CD14-positive monocyte (primary cell): ENCODE measurements around the gene C22orf15. TPM values are rescaled to one million over a fixed set of nuclear protein-coding genes. Genes with fewer than 3 reads are reported as not detected.
A peak's percentile ranks its signal among the peaks of the same experiment; 100 is the strongest.

Experiments used
- DNase-seq, 3 donors: peaks; one replicate each; pipeline ENCODE4 v3.0.0-alpha.2; 2011 to 2022
- H2AFZ ChIP-seq: 2 replicates; pipeline ENCODE4 v1.6.0; 2012; ENCODE audit warnings: mild to moderate bottlenecking, low read depth, low read length, inconsistent platforms; ENCODE audit not compliant: insufficient read depth, poor library complexity, severe bottlenecking
- H3K27ac ChIP-seq, 2 donors: 1 replicate in 1 of 2; 2 replicates in 1 of 2; pipeline ENCODE4 v1.5.1; 2012 to 2013; ENCODE audit warnings: low read length in 2 of 2, control low read depth in 1 of 2, inconsistent platforms in 1 of 2, low read depth in 1 of 2, mild to moderate bottlenecking in 1 of 2
- H3K27me3 ChIP-seq, 2 donors: one replicate each; pipeline versions ENCODE4 v1.6.0 to v1.6.1; 2011 to 2013; ENCODE audit warnings: low read length in 2 of 2; ENCODE audit not compliant: control insufficient read depth in 2 of 2, insufficient read depth in 2 of 2
- H3K36me3 ChIP-seq, 2 donors: replicated peaks in 1 of 2; 1 replicate in 1 of 2; 2 replicates in 1 of 2; pipeline versions ENCODE4 v1.5.1 to v1.6.1; 2012 to 2013; ENCODE audit warnings: low read length in 2 of 2, control low read depth in 1 of 2, inconsistent platforms in 1 of 2, mild to moderate bottlenecking in 1 of 2; ENCODE audit not compliant: insufficient read depth in 2 of 2, control insufficient read depth in 1 of 2
- H3K4me1 ChIP-seq, 2 donors: 1 replicate in 1 of 2; 2 replicates in 1 of 2; pipeline versions ENCODE4 v1.5.1 to v1.6.1; 2012 to 2013; ENCODE audit warnings: low read length in 2 of 2, control low read depth in 1 of 2, inconsistent platforms in 1 of 2, mild to moderate bottlenecking in 1 of 2, moderate library complexity in 1 of 2; ENCODE audit not compliant: insufficient read depth in 2 of 2, control insufficient read depth in 1 of 2
- H3K4me2 ChIP-seq: replicated peaks from 2 replicates; pipeline ENCODE3; 2012; ENCODE audit warnings: low read length, moderate library complexity, mild to moderate bottlenecking; ENCODE audit not compliant: poor library complexity, severe bottlenecking; ENCODE audit errors: extremely low read depth
- H3K4me3 ChIP-seq, 3 experiments: fragments of 200-600 bp in 1 of 3; sonication (generic) in 1 of 3; replicated peaks in 1 of 3; 1 replicate in 2 of 3; 2 replicates in 1 of 3; pipeline ENCODE4 v1.5.1; 2011 to 2013; ENCODE audit warnings: low read length in 3 of 3, mild to moderate bottlenecking in 3 of 3, control low read depth in 2 of 3, low read depth in 2 of 3, inconsistent platforms in 1 of 3, moderate library complexity in 1 of 3
- H3K79me2 ChIP-seq: 2 replicates; pipeline ENCODE4 v1.6.0; 2012; ENCODE audit warnings: mild to moderate bottlenecking, control low read depth, inconsistent platforms, low read length, moderate library complexity; ENCODE audit not compliant: insufficient read depth
- H3K9ac ChIP-seq: 2 replicates; pipeline ENCODE4 v1.6.0; 2017; ENCODE audit warnings: low read length, mild to moderate bottlenecking; ENCODE audit not compliant: insufficient read depth, poor library complexity, severe bottlenecking
- H3K9me3 ChIP-seq, 2 donors: replicated peaks in 1 of 2; 1 replicate in 1 of 2; 2 replicates in 1 of 2; pipeline versions ENCODE4 v1.5.1 to v1.6.1; 2012 to 2013; ENCODE audit warnings: low read length in 2 of 2, control low read depth in 1 of 2; ENCODE audit not compliant: control insufficient read depth in 1 of 2, insufficient read depth in 1 of 2
- H4K20me1 ChIP-seq: 2 replicates; pipeline ENCODE4 v1.6.0; 2012; ENCODE audit warnings: mild to moderate bottlenecking, low read length, control low read depth, moderate library complexity; ENCODE audit not compliant: insufficient read depth
- H3K27ac Mint-ChIP-seq, 7 donors: one replicate each; pipeline ENCODE4 v1.8.0; 2020; ENCODE audit warnings: mild to moderate bottlenecking in 7 of 7, mixed read lengths in 7 of 7, moderate library complexity in 6 of 7, inconsistent platforms in 2 of 7
- H3K27me3 Mint-ChIP-seq, 3 donors: one replicate each; pipeline ENCODE4 v1.8.0; 2021 to 2022; ENCODE audit warnings: low read depth in 3 of 3, mild to moderate bottlenecking in 3 of 3, mixed read lengths in 3 of 3, moderate library complexity in 3 of 3, inconsistent platforms in 1 of 3
- H3K36me3 Mint-ChIP-seq, 2 donors: one replicate each; pipeline ENCODE4 v1.8.0; 2020; ENCODE audit warnings: mixed read lengths in 2 of 2, inconsistent platforms in 1 of 2, mild to moderate bottlenecking in 1 of 2
- H3K4me1 Mint-ChIP-seq: one replicate; pipeline ENCODE4 v1.8.0; 2020; ENCODE audit warnings: mild to moderate bottlenecking, mixed read lengths
- H3K4me3 Mint-ChIP-seq, 2 donors: one replicate each; pipeline ENCODE4 v1.8.0; 2020; ENCODE audit warnings: mild to moderate bottlenecking in 2 of 2, mixed read lengths in 2 of 2, moderate library complexity in 1 of 2
- H3K9me3 Mint-ChIP-seq, 7 donors: one replicate each; pipeline ENCODE4 v1.8.0; 2020 to 2022; ENCODE audit warnings: mixed read lengths in 7 of 7, mild to moderate bottlenecking in 6 of 7, moderate library complexity in 6 of 7, inconsistent platforms in 2 of 7
- WGBS: methylation state at CpG from one replicate; pipeline ENCODE4 v1.1.5; 2013; ENCODE audit warnings: missing lambda C conversion rate; ENCODE audit not compliant: insufficient coverage; 5-methylcytosine and 5-hydroxymethylcytosine counted together
- intact Hi-C, 2 donors: fragments of 100-400 bp; cut with micrococcal nuclease; formaldehyde crosslinking; loops; one replicate each; pipeline versions ENCODE4 v1.15.0 to v1.15.1; 2023
- polyA plus RNA-seq, 3 donors: library from polyadenylated mRNA; depleted of rRNA in 1 of 3; unstranded in 2 of 3; stranded (reverse) in 1 of 3; fragments of 300-500 nt in 2 of 3; fragments of >200 nt in 1 of 3; fragmentation: Illumina TruSeq in 2 of 3; gene quantifications; 1 replicate in 2 of 3; 2 replicates in 1 of 3; pipeline ENCODE4 v1.2.3, GENCODE V29; 2012 to 2021
- TF ChIP-seq, protein P1 (sequence below): fragments of 200-600 bp; IDR thresholded peaks from one replicate; pipeline ENCODE4 v1.8.0; 2022; ENCODE audit warnings: antibody characterized with exemption, mild to moderate bottlenecking

The C22orf15 gene
- polyA plus RNA-seq, 3 donors, result 0.29 TPM; not detected in 2

- Histone ChIP-seq H4K20me1 (no peaks in the 10 kb centered on the region), H3K4me1 (peaks cover 16 to 25% of the 10 kb centered on the region in 2 donors), H3K4me3 (peak within 1 kb of the TSS in 2 of 3 experiments; percentile 12 to 56), H3K27me3 (peaks cover 7 to 23% of the 10 kb centered on the region in 2 donors), H3K4me2 (peak within 1 kb of the TSS; percentile 79), H3K9ac (no peak within 1 kb of the TSS), H2AFZ (peak within 1 kb of the TSS; percentile 59), H3K27ac (no peak within 1 kb of the TSS), H3K79me2 (peaks cover 3% of the 10 kb centered on the region), H3K9me3 (no peaks in the 10 kb centered on the region), H3K36me3 (no peaks in the 10 kb centered on the region)
- peaks cover 0 to 6% (median 3%) of the 10 kb centered on the region in 7 donors for H3K9me3 Mint-ChIP-seq
- peak in 1 of 3 donors; percentile 22 for DNase-seq
- intact Hi-C loops, result no loop called here
- H3K27me3 Mint-ChIP-seq, result peaks cover 30 to 33% (median 31%) of the 10 kb centered on the region in 3 donors
- no peak within 1 kb of the TSS for H3K27ac Mint-ChIP-seq
- WGBS, result 6% methylated on average over 70 of the region's 79 CpGs
- peaks cover 0 to 5% of the 10 kb centered on the region in 2 donors for H3K36me3 Mint-ChIP-seq
- H3K4me1 Mint-ChIP-seq, result peaks cover 10% of the 10 kb centered on the region
- TF ChIP-seq, protein P1, sequence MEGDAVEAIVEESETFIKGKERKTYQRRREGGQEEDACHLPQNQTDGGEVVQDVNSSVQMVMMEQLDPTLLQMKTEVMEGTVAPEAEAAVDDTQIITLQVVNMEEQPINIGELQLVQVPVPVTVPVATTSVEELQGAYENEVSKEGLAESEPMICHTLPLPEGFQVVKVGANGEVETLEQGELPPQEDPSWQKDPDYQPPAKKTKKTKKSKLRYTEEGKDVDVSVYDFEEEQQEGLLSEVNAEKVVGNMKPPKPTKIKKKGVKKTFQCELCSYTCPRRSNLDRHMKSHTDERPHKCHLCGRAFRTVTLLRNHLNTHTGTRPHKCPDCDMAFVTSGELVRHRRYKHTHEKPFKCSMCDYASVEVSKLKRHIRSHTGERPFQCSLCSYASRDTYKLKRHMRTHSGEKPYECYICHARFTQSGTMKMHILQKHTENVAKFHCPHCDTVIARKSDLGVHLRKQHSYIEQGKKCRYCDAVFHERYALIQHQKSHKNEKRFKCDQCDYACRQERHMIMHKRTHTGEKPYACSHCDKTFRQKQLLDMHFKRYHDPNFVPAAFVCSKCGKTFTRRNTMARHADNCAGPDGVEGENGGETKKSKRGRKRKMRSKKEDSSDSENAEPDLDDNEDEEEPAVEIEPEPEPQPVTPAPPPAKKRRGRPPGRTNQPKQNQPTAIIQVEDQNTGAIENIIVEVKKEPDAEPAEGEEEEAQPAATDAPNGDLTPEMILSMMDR, result no peak
- peak within 1 kb of the TSS; percentile 62 to 88 for H3K4me3 Mint-ChIP-seq
These were observed 10.1 kb downstream of the C22orf15 start, which contains the start of gene MMP11 for GRCh38 chr22:23772649-23773473. TSS of gene MMP11 (plus strand) at chr22:23772849. CDS start at chr22:23772871, 22 bp downstream.

DNA sequence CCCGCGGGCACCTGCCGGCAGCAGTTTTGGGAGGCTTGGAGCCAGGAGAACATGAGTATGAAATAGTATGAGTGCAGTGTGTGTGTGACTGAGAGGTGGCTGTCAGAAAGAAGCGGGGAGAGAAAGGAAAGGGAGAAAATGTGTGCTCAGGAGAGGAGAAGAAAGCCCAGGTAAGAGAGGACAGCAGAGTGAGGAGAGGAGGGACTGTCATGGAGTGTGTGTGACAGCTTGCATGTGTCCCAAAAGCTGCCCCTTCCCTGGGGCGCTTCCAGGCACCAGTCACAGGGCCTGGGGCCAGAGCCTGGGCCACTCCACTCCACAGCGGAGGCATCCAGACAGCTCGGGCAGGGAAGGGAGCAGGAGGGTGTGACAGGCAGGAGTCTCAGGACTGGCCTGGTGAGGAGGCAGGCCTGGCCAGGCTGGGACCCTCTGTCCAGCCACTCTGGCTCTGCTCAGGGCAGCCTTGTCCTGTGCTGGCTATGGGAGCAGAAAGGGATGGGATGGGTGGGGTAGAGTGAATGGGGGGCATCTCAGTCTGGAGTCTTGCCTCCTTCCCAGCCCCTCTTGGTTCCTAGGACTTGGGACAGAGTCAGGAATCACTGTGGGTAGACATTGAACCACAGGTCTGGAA is 10.8 kb downstream of the C22orf15 start:
- H3K4me2 ChIP-seq, result no peak overlapping the region
- no peaks in the 10 kb centered on the region for H3K36me3 ChIP-seq
- peaks cover 7 to 23% of the 10 kb centered on the region in 2 donors for H3K27me3 ChIP-seq
- Mint-ChIP-seq H3K9me3 (peaks cover 0 to 6% (median 3%) of the 10 kb centered on the region in 7 donors), H3K27me3 (peaks cover 30 to 33% (median 31%) of the 10 kb centered on the region in 3 donors), H3K4me1 (peaks cover 8% of the 10 kb centered on the region), H3K27ac (no peak overlapping the region), H3K4me3 (peak overlapping the region; percentile 20 to 88), H3K36me3 (peaks cover 0 to 5% of the 10 kb centered on the region in 2 donors)
- H2AFZ ChIP-seq, result no peak overlapping the region
- DNase-seq, result no peak
- H3K9ac ChIP-seq, result no peak overlapping the region
- TF ChIP-seq, protein P1, result no peak
- no peaks in the 10 kb centered on the region for H3K79me2 ChIP-seq
- intact Hi-C loops, result no loop called here
- no peak overlapping the region for H3K4me3 ChIP-seq
- no peaks in the 10 kb centered on the region for H3K9me3 ChIP-seq
- H3K27ac ChIP-seq, result no peak overlapping the region
- 90% methylated on average over 4 of the region's 7 CpGs for WGBS
- H4K20me1 ChIP-seq, result no peaks in the 10 kb centered on the region
- peaks cover 11 to 18% of the 10 kb centered on the region in 2 donors for H3K4me1 ChIP-seq
